Upper lobe of right lung (tissue), 1 donor: ENCODE data around the gene GPC1. TPM values are rescaled to one million over a fixed set of nuclear protein-coding genes. Genes with fewer than 3 reads are reported as not detected.

Experiments used
- ATAC-seq: fragments of 200-7000 bp; cut with Tn5 transposase; one replicate; pipeline ENCODE4 v1.9.1; 2020; ENCODE audit warnings: mild to moderate bottlenecking, moderate library complexity
- DNase-seq: peaks from one replicate; pipeline ENCODE4 v3.0.0-alpha.2; 2020
- H3K27ac ChIP-seq: fragments of 200-600 bp; one replicate; pipeline ENCODE4 v1.8.0; 2022
- H3K27me3 ChIP-seq: fragments of 200-600 bp; one replicate; pipeline ENCODE4 v1.8.0; 2022; ENCODE audit warnings: mild to moderate bottlenecking
- H3K36me3 ChIP-seq: fragments of 200-600 bp; one replicate; pipeline ENCODE4 v1.8.0; 2022
- H3K4me1 ChIP-seq: fragments of 200-600 bp; one replicate; pipeline ENCODE4 v1.8.0; 2022
- H3K4me3 ChIP-seq: fragments of 200-600 bp; one replicate; pipeline ENCODE4 v1.8.0; 2022; ENCODE audit warnings: mild to moderate bottlenecking
- H3K9me3 ChIP-seq: fragments of 200-600 bp; one replicate; pipeline ENCODE4 v1.8.0; 2022
- CTCF ChIP-seq: fragments of 200-600 bp; IDR thresholded peaks from one replicate; pipeline ENCODE4 v1.8.0; 2022; ENCODE audit warnings: antibody characterized with exemption
- intact Hi-C: fragments of 100-400 bp; cut with DNase I; formaldehyde crosslinking; loops from one replicate; pipeline ENCODE4 v1.11.0; 2022
- total RNA-seq: library from RNA; stranded (reverse); fragmentation: NEBNext Ultra II Directional; extraction: Animal tissue kit (Norgen Biotek cat#: 25700); gene quantifications from one replicate; pipeline ENCODE4 v1.2.1, GENCODE V29; 2021
- donor health status: DM: no; HTN: yes; CAD: no; lungs with severe emphysema.

Gene GPC1
- total RNA-seq, 1 donor from 2014 or later: 24.8 TPM

GRCh38 chr2:240510513-240511210, 75.2 kb downstream of the GPC1 start:
- no peak overlapping the region for H3K4me3 ChIP-seq
- no peaks in the 10 kb centered on the region for H3K27me3 ChIP-seq
- H3K27ac ChIP-seq: no peak overlapping the region
- H3K36me3 ChIP-seq: no peaks in the 10 kb centered on the region
- no peak for ATAC-seq
- no peak for DNase-seq
- H3K9me3 ChIP-seq: no peaks in the 10 kb centered on the region
- no peak for TF ChIP-seq CTCF
- no peaks in the 10 kb centered on the region for H3K4me1 ChIP-seq
- intact Hi-C loops: no loop called here

- DNase-seq (no peak), ATAC-seq (no peak)
- no peak for TF ChIP-seq CTCF
These were observed 76.1 kb downstream of the GPC1 start for GRCh38 chr2:240511351-240512108.

GRCh38 chr2:240512109-240512485, 76.6 kb downstream of the GPC1 start:
- Histone ChIP-seq H3K9me3 (no peaks in the 10 kb centered on the region), H3K4me1 (no peaks in the 10 kb centered on the region), H3K4me3 (no peak overlapping the region), H3K27ac (no peak overlapping the region), H3K36me3 (no peaks in the 10 kb centered on the region), H3K27me3 (no peaks in the 10 kb centered on the region)
- ATAC-seq (no peak), DNase-seq (no peak)
- TF ChIP-seq CTCF: no peak
- intact Hi-C loops: no loop called here

More at GRCh38 chr2:240511351-240512108, 76.1 kb downstream of the GPC1 start:
- intact Hi-C loops: no loop called here
- no peak overlapping the region for H3K4me3 ChIP-seq
- H3K27me3 ChIP-seq: no peaks in the 10 kb centered on the region
- no peak overlapping the region for H3K27ac ChIP-seq
- H3K4me1 ChIP-seq: no peaks in the 10 kb centered on the region
- H3K36me3 ChIP-seq: no peaks in the 10 kb centered on the region
- H3K9me3 ChIP-seq: no peaks in the 10 kb centered on the region

- intact Hi-C loops: no loop called here
- DNase-seq (peak; percentile 62), ATAC-seq (no peak)
- no peaks in the 10 kb centered on the region for H3K36me3 ChIP-seq
- H3K27ac ChIP-seq: no peak overlapping the region
- no peaks in the 10 kb centered on the region for H3K27me3 ChIP-seq
- TF ChIP-seq CTCF: no peak
- H3K4me3 ChIP-seq: no peak overlapping the region
- no peaks in the 10 kb centered on the region for H3K9me3 ChIP-seq
- no peaks in the 10 kb centered on the region for H3K4me1 ChIP-seq
These were observed 77.4 kb downstream of the GPC1 start for GRCh38 chr2:240512666-240513535.

- Histone ChIP-seq H3K4me1 (no peaks in the 10 kb centered on the region), H3K4me3 (no peak overlapping the region), H3K27ac (no peak overlapping the region), H3K36me3 (no peaks in the 10 kb centered on the region), H3K27me3 (no peaks in the 10 kb centered on the region), H3K9me3 (no peaks in the 10 kb centered on the region)
- intact Hi-C loops: no loop called here
- ATAC-seq (peak; percentile 97), DNase-seq (peak; percentile 93)
- peak; percentile 84 for TF ChIP-seq CTCF
These were observed 78.3 kb downstream of the GPC1 start for GRCh38 chr2:240513549-240514287.
